Endothelial cell of umbilical vein (primary cell): ENCODE results near the gene LRRC3C. TPM values are rescaled to one million over a fixed set of nuclear protein-coding genes. Genes with fewer than 3 reads are reported as not detected.

Experiments
- BruUV-seq: library from RNA; stranded (reverse); fragments of 400-500 nt; replicated peaks from 2 replicates; lab custom pipeline; 2021; lab: Mats Ljungman, UMichigan
- CTCF ChIA-PET: fragments of 300-600, 350-600 bp; sonication (Branson Sonifier 250); formaldehyde crosslinking; loops from one replicate; lab custom pipeline; 2021; ENCODE audit warnings: antibody characterized with exemption, inconsistent platforms; lab: Charles Lee
- POLR2A ChIA-PET: fragments of 300-600, 350-600 bp; sonication (Branson Sonifier 250); formaldehyde crosslinking; loops from one replicate; lab custom pipeline; 2021; ENCODE audit warnings: antibody characterized with exemption, inconsistent platforms; lab: Charles Lee
- DNase-seq: peaks from one replicate; pipeline ENCODE4 v3.0.0-alpha.2; 2011; ENCODE audit warnings: low read depth, low spot score
- FAIRE-seq: peaks from 2 replicates; lab custom pipeline; 2011; peaks lifted over from hg19 to GRCh38; lab: Jason Lieb, UNC
- H2AFZ ChIP-seq: 2 replicates; pipeline ENCODE4 v1.6.0; 2012; ENCODE audit warnings: low read depth, low read length, control low read depth, inconsistent platforms
- H3K27ac ChIP-seq: 2 replicates; pipeline ENCODE4 v1.5.1; 2011; ENCODE audit warnings: low read depth, mild to moderate bottlenecking, control low read depth, low read length, moderate library complexity; ENCODE audit not compliant: insufficient read depth
- H3K27me3 ChIP-seq, 2 experiments: 2 replicates each; pipeline versions ENCODE4 v1.6.0 to v1.6.1; 2011; ENCODE audit warnings: low read length in 2 of 2, mixed read lengths in 1 of 2; ENCODE audit not compliant: control insufficient read depth in 2 of 2, insufficient read depth in 2 of 2
- H3K36me3 ChIP-seq, 2 experiments: 2 replicates in 1 of 2; 3 replicates in 1 of 2; pipeline ENCODE4 v1.5.1; 2011; ENCODE audit warnings: low read length in 2 of 2, mild to moderate bottlenecking in 1 of 2, moderate library complexity in 1 of 2; ENCODE audit not compliant: control insufficient read depth in 2 of 2, insufficient read depth in 2 of 2; ENCODE audit errors: extremely low read depth in 1 of 2
- H3K4me1 ChIP-seq: 3 replicates; pipeline ENCODE4 v1.5.1; 2011; ENCODE audit warnings: mild to moderate bottlenecking, low read length; ENCODE audit not compliant: control insufficient read depth, insufficient read depth; ENCODE audit errors: extremely low read depth
- H3K4me2 ChIP-seq: 2 replicates; pipeline ENCODE4 v1.6.1; 2011; ENCODE audit warnings: low read length, control low read depth, mixed read lengths; ENCODE audit not compliant: insufficient read depth
- H3K4me3 ChIP-seq, 3 experiments: fragments of 200-600 bp in 1 of 3; sonication (generic), shearing (Covaris generic) in 1 of 3; replicated peaks in 1 of 3; 2 replicates each; pipeline ENCODE4 v1.5.1; 2011 to 2016; ENCODE audit warnings: control low read depth in 3 of 3, low read length in 3 of 3, mild to moderate bottlenecking in 2 of 3, inconsistent platforms in 1 of 3, low read depth in 1 of 3, moderate library complexity in 1 of 3; ENCODE audit not compliant: insufficient read depth in 1 of 3
- H3K79me2 ChIP-seq: 2 replicates; pipeline ENCODE4 v1.6.0; 2012; ENCODE audit warnings: low read length, inconsistent platforms; ENCODE audit not compliant: control insufficient read depth, insufficient read depth
- H3K9ac ChIP-seq: replicated peaks from 2 replicates; pipeline ENCODE3; 2011; ENCODE audit warnings: low read length, control low read depth; ENCODE audit not compliant: insufficient read depth; ENCODE audit errors: extremely low read depth
- H3K9me1 ChIP-seq: replicated peaks from 3 replicates; pipeline ENCODE4 v1.6.0; 2011; ENCODE audit warnings: mild to moderate bottlenecking, low read length; ENCODE audit not compliant: control insufficient read depth, insufficient read depth; ENCODE audit errors: extremely low read depth
- H3K9me3 ChIP-seq: replicated peaks from 2 replicates; pipeline ENCODE4 v1.5.1; 2012; ENCODE audit warnings: low read length, inconsistent platforms; ENCODE audit not compliant: control insufficient read depth, insufficient read depth
- H4K20me1 ChIP-seq: replicated peaks from 2 replicates; pipeline ENCODE3; 2011; ENCODE audit warnings: mild to moderate bottlenecking, low read length; ENCODE audit not compliant: control insufficient read depth, insufficient read depth; ENCODE audit errors: extremely low read depth
- EZH2 ChIP-seq: IDR thresholded peaks from 2 replicates; pipeline ENCODE4 v1.6.1; 2012; ENCODE audit warnings: borderline replicate concordance, low read depth, mild to moderate bottlenecking, moderate library complexity, low read length, inconsistent platforms; ENCODE audit not compliant: severe bottlenecking
- FOS ChIP-seq: IDR thresholded peaks from 2 replicates; pipeline ENCODE4 v1.6.1; 2011; ENCODE audit warnings: mild to moderate bottlenecking, low read length, moderate library complexity, borderline replicate concordance; ENCODE audit not compliant: insufficient read depth
- GATA2 ChIP-seq: IDR thresholded peaks from 2 replicates; pipeline ENCODE4 v1.7.0; 2011; ENCODE audit warnings: low read depth, mild to moderate bottlenecking, moderate library complexity, mixed read lengths, low read length; ENCODE audit not compliant: insufficient read length, insufficient read depth
- JUN ChIP-seq: IDR thresholded peaks from 2 replicates; pipeline ENCODE4 v1.6.1; 2011; ENCODE audit warnings: borderline replicate concordance, low read depth; ENCODE audit not compliant: insufficient read length, insufficient read depth
- MAX ChIP-seq: IDR thresholded peaks from 2 replicates; pipeline ENCODE4 v1.6.1; 2011; ENCODE audit not compliant: insufficient read depth, insufficient read length
- MYC ChIP-seq: IDR thresholded peaks from one replicate; pipeline ENCODE4 v1.6.1; 2011; ENCODE audit warnings: mild to moderate bottlenecking, low read depth, low read length
- POLR2A ChIP-seq: IDR thresholded peaks from 2 replicates; pipeline ENCODE4 v1.6.1; 2012; ENCODE audit warnings: low read depth, mild to moderate bottlenecking, control low read depth, low read length
- POLR2AphosphoS5 ChIP-seq: IDR thresholded peaks from 2 replicates; pipeline ENCODE4 v1.6.1; 2012; ENCODE audit warnings: low read depth, mild to moderate bottlenecking, control low read depth, low read length, moderate library complexity; ENCODE audit not compliant: insufficient read depth
- dilution Hi-C: fragments of 300-500 bp; cut with MboI; formaldehyde crosslinking; loops from one replicate; pipeline ENCODE4 v1.15.0; 2019; ENCODE audit warnings: low sequenced_read_pairs; ENCODE audit not compliant: extremely low pct_ligation_motif_present
- intact Hi-C: fragments of 100-400 bp; cut with micrococcal nuclease; formaldehyde crosslinking; loops from one replicate; pipeline ENCODE4 v1.10.0; 2022
- polyA plus RNA-seq, 4 experiments: library from polyadenylated mRNA; depleted of rRNA in 3 of 4; stranded (reverse) in 3 of 4; unstranded in 1 of 4; fragments of >200 nt; gene quantifications; 2 replicates each; pipeline versions ENCODE4 v1.2.1 to v1.2.3, GENCODE V29; 2011 to 2012; ENCODE audit warnings: missing spikeins in 1 of 4
- total RNA-seq: library from RNA; stranded (reverse); gene quantifications from 2 replicates; pipeline ENCODE4 v1.2.3, GENCODE V29; 2021
- TF ChIP-seq, protein P1 (sequence below), 2 donors: IDR thresholded peaks; 1 replicate in 1 of 2; 2 replicates in 1 of 2; pipeline ENCODE4 v1.5.1; 2011; ENCODE audit warnings: low read length in 2 of 2, mild to moderate bottlenecking in 2 of 2, moderate library complexity in 2 of 2, control low read depth in 1 of 2, inconsistent platforms in 1 of 2, low read depth in 1 of 2; ENCODE audit not compliant: insufficient read depth in 1 of 2; ENCODE audit errors: extremely low read depth in 1 of 2

Gene LRRC3C
- total and polyA plus RNA-seq, 2 donors (not counting 3 experiments of a cell fraction or from before 2014, with no cell fraction given), result not detected

- Histone ChIP-seq H3K9me1 (no peaks in the 10 kb centered on the region), H3K27me3 (peaks cover 19 to 34% of the 10 kb centered on the region in 2 experiments), H4K20me1 (no peaks in the 10 kb centered on the region), H3K4me3 (no peak overlapping the region), H2AFZ (no peak overlapping the region), H3K4me1 (no peaks in the 10 kb centered on the region), H3K79me2 (no peaks in the 10 kb centered on the region), H3K27ac (no peak overlapping the region), H3K4me2 (no peak overlapping the region), H3K9me3 (no peaks in the 10 kb centered on the region), H3K9ac (no peak overlapping the region), H3K36me3 (no peaks in the 10 kb centered on the region)
- ChIA-PET CTCF (interaction anchor here (6.5 kb wide), 1 partner anchor 14 kb away, joined by 35 read pairs; no protein-coding TSS in a partner anchor), POLR2A (no interaction called here)
- dilution Hi-C loops, result no loop called here
- BruUV-seq, result no TSS peak
- DNase-seq (no peak), FAIRE-seq (no peak)
- TF ChIP-seq FOS (no peak), GATA2 (no peak), MYC (no peak), JUN (no peak), MAX (no peak), POLR2A (no peak), POLR2AphosphoS5 (no peak), EZH2 (no peak)
- TF ChIP-seq, protein P1, sequence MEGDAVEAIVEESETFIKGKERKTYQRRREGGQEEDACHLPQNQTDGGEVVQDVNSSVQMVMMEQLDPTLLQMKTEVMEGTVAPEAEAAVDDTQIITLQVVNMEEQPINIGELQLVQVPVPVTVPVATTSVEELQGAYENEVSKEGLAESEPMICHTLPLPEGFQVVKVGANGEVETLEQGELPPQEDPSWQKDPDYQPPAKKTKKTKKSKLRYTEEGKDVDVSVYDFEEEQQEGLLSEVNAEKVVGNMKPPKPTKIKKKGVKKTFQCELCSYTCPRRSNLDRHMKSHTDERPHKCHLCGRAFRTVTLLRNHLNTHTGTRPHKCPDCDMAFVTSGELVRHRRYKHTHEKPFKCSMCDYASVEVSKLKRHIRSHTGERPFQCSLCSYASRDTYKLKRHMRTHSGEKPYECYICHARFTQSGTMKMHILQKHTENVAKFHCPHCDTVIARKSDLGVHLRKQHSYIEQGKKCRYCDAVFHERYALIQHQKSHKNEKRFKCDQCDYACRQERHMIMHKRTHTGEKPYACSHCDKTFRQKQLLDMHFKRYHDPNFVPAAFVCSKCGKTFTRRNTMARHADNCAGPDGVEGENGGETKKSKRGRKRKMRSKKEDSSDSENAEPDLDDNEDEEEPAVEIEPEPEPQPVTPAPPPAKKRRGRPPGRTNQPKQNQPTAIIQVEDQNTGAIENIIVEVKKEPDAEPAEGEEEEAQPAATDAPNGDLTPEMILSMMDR (IDR thresholded peaks at IDR 0.05; ENCODE audit: extremely low read depth in 1 of 2, insufficient read depth in 1 of 2, low read depth in 1 of 2, low read length in 2 of 2), result no peak
- intact Hi-C loops, result no loop called here
Measured at GRCh38 chr17:39972271-39972670, 44.7 kb downstream of the LRRC3C start.
